Lower leg skin (tissue), 3 donors: Measurements from ENCODE around the gene C19orf67.

Experiments
- CTCF ChIP-seq, 3 donors: fragments of 450-650 bp; IDR thresholded peaks; one replicate each; pipeline ENCODE4 v1.5.1; 2016; ENCODE audit warnings: antibody characterized with exemption in 3 of 3, mild to moderate bottlenecking in 3 of 3, moderate library complexity in 2 of 3
- POLR2A ChIP-seq, 2 donors: fragments of 450-650 bp; IDR thresholded peaks; one replicate each; pipeline ENCODE4 v1.6.1; 2016 to 2017; ENCODE audit warnings: antibody characterized with exemption in 2 of 2, mild to moderate bottlenecking in 1 of 2, moderate library complexity in 1 of 2

GRCh38 chr19:14059093-14059480 is 26.5 kb downstream of the C19orf67 start:
- TF ChIP-seq CTCF (IDR thresholded peaks at IDR 0.05) (no peak), POLR2A (IDR thresholded peaks at IDR 0.05) (no peak)
